Ovary (tissue), 3 donors: ENCODE measurements around the gene OR5B17.

ENCODE experiments used
- EP300 ChIP-seq: sonication (generic); formaldehyde crosslinking; IDR thresholded peaks from one replicate; pipeline ENCODE4 v1.6.1; 2017; ENCODE audit warnings: antibody characterized with exemption
- POLR2A ChIP-seq: fragments of 450-650 bp; IDR thresholded peaks from one replicate; pipeline ENCODE4 v1.6.1; 2017; ENCODE audit warnings: antibody characterized with exemption, mild to moderate bottlenecking, moderate library complexity
- TF ChIP-seq, protein P1 (sequence below), 3 donors: fragments of 450-650 bp in 2 of 3; fragments of 200-600 bp in 1 of 3; IDR thresholded peaks; one replicate each; pipeline versions ENCODE4 v1.5.1 to v1.8.0; 2016 to 2022; ENCODE audit warnings: antibody characterized with exemption in 3 of 3, mild to moderate bottlenecking in 1 of 3
- donor health status: DM: no; HTN: no; CAD: no.

DNA sequence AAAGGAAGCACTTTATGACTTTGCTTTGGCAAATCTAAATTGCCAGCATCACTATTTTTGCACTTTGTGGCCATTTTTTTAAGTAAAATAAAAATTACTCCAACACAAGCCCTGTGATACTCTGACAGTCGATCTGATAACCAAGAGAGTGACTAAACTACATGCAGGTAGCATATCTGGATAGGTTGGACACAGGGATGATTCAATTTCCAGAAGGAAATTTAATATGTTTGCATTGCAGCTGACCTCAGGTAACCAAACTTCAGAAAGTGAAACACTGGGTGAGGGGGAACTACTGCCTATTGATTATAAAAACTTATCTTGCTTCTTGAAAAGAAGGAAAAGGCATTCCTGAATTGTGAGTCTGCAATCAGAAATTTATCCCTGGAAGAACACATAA lies 33.9 kb upstream of the OR5B17 start:
- TF ChIP-seq, protein P1, sequence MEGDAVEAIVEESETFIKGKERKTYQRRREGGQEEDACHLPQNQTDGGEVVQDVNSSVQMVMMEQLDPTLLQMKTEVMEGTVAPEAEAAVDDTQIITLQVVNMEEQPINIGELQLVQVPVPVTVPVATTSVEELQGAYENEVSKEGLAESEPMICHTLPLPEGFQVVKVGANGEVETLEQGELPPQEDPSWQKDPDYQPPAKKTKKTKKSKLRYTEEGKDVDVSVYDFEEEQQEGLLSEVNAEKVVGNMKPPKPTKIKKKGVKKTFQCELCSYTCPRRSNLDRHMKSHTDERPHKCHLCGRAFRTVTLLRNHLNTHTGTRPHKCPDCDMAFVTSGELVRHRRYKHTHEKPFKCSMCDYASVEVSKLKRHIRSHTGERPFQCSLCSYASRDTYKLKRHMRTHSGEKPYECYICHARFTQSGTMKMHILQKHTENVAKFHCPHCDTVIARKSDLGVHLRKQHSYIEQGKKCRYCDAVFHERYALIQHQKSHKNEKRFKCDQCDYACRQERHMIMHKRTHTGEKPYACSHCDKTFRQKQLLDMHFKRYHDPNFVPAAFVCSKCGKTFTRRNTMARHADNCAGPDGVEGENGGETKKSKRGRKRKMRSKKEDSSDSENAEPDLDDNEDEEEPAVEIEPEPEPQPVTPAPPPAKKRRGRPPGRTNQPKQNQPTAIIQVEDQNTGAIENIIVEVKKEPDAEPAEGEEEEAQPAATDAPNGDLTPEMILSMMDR (IDR thresholded peaks at IDR 0.05) = no peak
- TF ChIP-seq POLR2A (no peak), EP300 (no peak)
